Tibial nerve (tissue), 4 donors: ENCODE measurements around the gene RNF8. TPM values are rescaled to one million over a fixed set of nuclear protein-coding genes. Genes with fewer than 3 reads are reported as not detected.

ENCODE experiments used
- DNase-seq, 2 donors: peaks; one replicate each; pipeline ENCODE4 v3.0.0-alpha.2; 2019; ENCODE audit warnings: low spot score in 2 of 2
- H3K27ac ChIP-seq, 4 donors: fragments of 200-600 bp; sonication (generic) in 3 of 4; one replicate each; pipeline ENCODE4 v1.5.1; 2017 to 2019; ENCODE audit warnings: mild to moderate bottlenecking in 1 of 4
- H3K27me3 ChIP-seq, 2 donors: fragments of 200-600 bp; sonication (generic) in 1 of 2; one replicate each; pipeline versions ENCODE4 v1.5.1 to v1.6.0; 2017 to 2019
- H3K36me3 ChIP-seq, 3 donors: fragments of 200-600 bp; sonication (generic); one replicate each; pipeline ENCODE4 v1.5.1; 2018 to 2019
- H3K4me1 ChIP-seq, 4 donors: fragments of 200-600 bp; sonication (generic) in 3 of 4; one replicate each; pipeline ENCODE4 v1.5.1; 2017 to 2019
- H3K4me3 ChIP-seq, 4 donors: fragments of 200-600 bp; sonication (generic) in 3 of 4; one replicate each; pipeline ENCODE4 v1.5.1; 2017 to 2019; ENCODE audit warnings: mild to moderate bottlenecking in 1 of 4, moderate library complexity in 1 of 4
- H3K9me3 ChIP-seq, 4 donors: fragments of 200-600 bp; sonication (generic) in 3 of 4; one replicate each; pipeline ENCODE4 v1.5.1; 2017 to 2019
- CTCF ChIP-seq, 5 experiments: fragments of 200-600 bp in 3 of 5; fragments of 450-650 bp in 2 of 5; sonication (generic) in 3 of 5; IDR thresholded peaks; one replicate each; pipeline ENCODE4 v1.5.1; 2016 to 2019; ENCODE audit warnings: antibody characterized with exemption in 5 of 5, mild to moderate bottlenecking in 3 of 5, moderate library complexity in 2 of 5
- EP300 ChIP-seq, 2 donors: sonication (generic); formaldehyde crosslinking; IDR thresholded peaks; one replicate each; pipeline ENCODE4 v1.6.1; 2017; ENCODE audit warnings: antibody characterized with exemption in 2 of 2, mild to moderate bottlenecking in 1 of 2
- POLR2A ChIP-seq, 2 donors: fragments of 450-650 bp; IDR thresholded peaks; one replicate each; pipeline ENCODE4 v1.6.1; 2017; ENCODE audit warnings: antibody characterized with exemption in 2 of 2, mild to moderate bottlenecking in 2 of 2, moderate library complexity in 2 of 2
- WGBS, 2 donors: methylation state at CpG; one replicate each; pipeline ENCODE4 v1.1.5; 2018; 5-methylcytosine and 5-hydroxymethylcytosine counted together
- total RNA-seq, 4 donors: library from RNA; depleted of rRNA; stranded (reverse); fragments of >200 nt; gene quantifications; one replicate each; pipeline ENCODE4 v1.1.0, GENCODE V29; 2016

The RNF8 gene
- total RNA-seq, 4 donors from 2014 or later: 9.2 to 12.9 (median 12.7) TPM

- no peak for DNase-seq
- Histone ChIP-seq H3K4me3 (no peak overlapping the region), H3K27ac (no peak overlapping the region), H3K36me3 (peaks cover 0 to 88% (median 0%) of the 10 kb centered on the region in 3 donors), H3K9me3 (no peaks in the 10 kb centered on the region), H3K4me1 (no peaks in the 10 kb centered on the region), H3K27me3 (no peaks in the 10 kb centered on the region)
- WGBS, 2 donors: 82 to 91% methylated on average over 3 of the region's 3 CpGs
- no peak for TF ChIP-seq CTCF (IDR thresholded peaks at IDR 0.05)
- no peak for TF ChIP-seq POLR2A (IDR thresholded peaks at IDR 0.05)
- TF ChIP-seq EP300 (IDR thresholded peaks at IDR 0.05): no peak
These were observed 36.1 kb downstream of the RNF8 start for GRCh38 chr6:37389857-37390256.

- Histone ChIP-seq H3K4me1 (no peaks in the 10 kb centered on the region), H3K36me3 (peaks cover 0 to 87% (median 0%) of the 10 kb centered on the region in 3 donors), H3K9me3 (no peaks in the 10 kb centered on the region), H3K27me3 (no peaks in the 10 kb centered on the region), H3K4me3 (no peak overlapping the region), H3K27ac (no peak overlapping the region)
- no peak for DNase-seq
- no peak for TF ChIP-seq EP300 (IDR thresholded peaks at IDR 0.05)
- no peak for TF ChIP-seq CTCF (IDR thresholded peaks at IDR 0.05)
- no peak for TF ChIP-seq POLR2A (IDR thresholded peaks at IDR 0.05)
- WGBS, 2 donors: 64 to 68% methylated on average over 2 of the region's 2 CpGs
These were observed 37.3 kb downstream of the RNF8 start for GRCh38 chr6:37391120-37391519.

- Histone ChIP-seq H3K9me3 (no peaks in the 10 kb centered on the region), H3K36me3 (peaks cover 0 to 72% (median 0%) of the 10 kb centered on the region in 3 donors), H3K27me3 (no peaks in the 10 kb centered on the region), H3K4me3 (no peak overlapping the region), H3K4me1 (no peaks in the 10 kb centered on the region), H3K27ac (no peak overlapping the region)
- WGBS, 2 donors: 88 to 100% methylated on average over 1 of the region's 1 CpG
- TF ChIP-seq CTCF (IDR thresholded peaks at IDR 0.05): no peak
- TF ChIP-seq EP300 (IDR thresholded peaks at IDR 0.05): no peak
- no peak for TF ChIP-seq POLR2A (IDR thresholded peaks at IDR 0.05)
- no peak for DNase-seq
These were observed 39.0 kb downstream of the RNF8 start for GRCh38 chr6:37392821-37393220.

- Histone ChIP-seq H3K27me3 (no peaks in the 10 kb centered on the region), H3K27ac (no peak overlapping the region), H3K4me1 (no peaks in the 10 kb centered on the region), H3K4me3 (no peak overlapping the region), H3K9me3 (no peaks in the 10 kb centered on the region), H3K36me3 (peaks cover 0 to 66% (median 0%) of the 10 kb centered on the region in 3 donors)
- TF ChIP-seq EP300 (IDR thresholded peaks at IDR 0.05) (no peak), POLR2A (IDR thresholded peaks at IDR 0.05) (no peak), CTCF (IDR thresholded peaks at IDR 0.05) (no peak)
- no peak for DNase-seq
- 72 to 88% methylated on average over 1 of the region's 1 CpG for WGBS, 2 donors
These were observed 39.7 kb downstream of the RNF8 start for GRCh38 chr6:37393381-37393929.

GRCh38 chr6:37396571-37397180 lies 42.9 kb downstream of the RNF8 start:
- TF ChIP-seq EP300 (IDR thresholded peaks at IDR 0.05) (no peak), POLR2A (IDR thresholded peaks at IDR 0.05) (no peak), CTCF (IDR thresholded peaks at IDR 0.05) (no peak)
- DNase-seq: no peak
- WGBS, 2 donors: 70% methylated on average over 4 of the region's 4 CpGs

More at GRCh38 chr6:37396571-37397180, 42.9 kb downstream of the RNF8 start:
- Histone ChIP-seq H3K4me3 (no peak overlapping the region), H3K4me1 (no peaks in the 10 kb centered on the region), H3K27me3 (no peaks in the 10 kb centered on the region), H3K9me3 (no peaks in the 10 kb centered on the region), H3K36me3 (peaks cover 0 to 35% (median 0%) of the 10 kb centered on the region in 3 donors), H3K27ac (no peak overlapping the region)
